GF-D8 (cell line): ENCODE measurements around the gene ZNF343.
"Not testable (repeated sequence)": the region's sequence is repeated elsewhere in the genome, so short reads cannot be mapped to it uniquely, and the experiment has no call there.

ENCODE experiments used
- DNase-seq: peaks from one replicate; lab custom pipeline; 2025; lab: John Stamatoyannopoulos, UW

The ZNF343 gene

GRCh38 chr20:2508631-2509467 lies at the start of gene ZNF343:
TSS of gene ZNF343 (minus strand) at chr20:2508915. CDS start at chr20:2493895, 15,020 bp downstream.
- peak; percentile 30 for DNase-seq

DNA sequence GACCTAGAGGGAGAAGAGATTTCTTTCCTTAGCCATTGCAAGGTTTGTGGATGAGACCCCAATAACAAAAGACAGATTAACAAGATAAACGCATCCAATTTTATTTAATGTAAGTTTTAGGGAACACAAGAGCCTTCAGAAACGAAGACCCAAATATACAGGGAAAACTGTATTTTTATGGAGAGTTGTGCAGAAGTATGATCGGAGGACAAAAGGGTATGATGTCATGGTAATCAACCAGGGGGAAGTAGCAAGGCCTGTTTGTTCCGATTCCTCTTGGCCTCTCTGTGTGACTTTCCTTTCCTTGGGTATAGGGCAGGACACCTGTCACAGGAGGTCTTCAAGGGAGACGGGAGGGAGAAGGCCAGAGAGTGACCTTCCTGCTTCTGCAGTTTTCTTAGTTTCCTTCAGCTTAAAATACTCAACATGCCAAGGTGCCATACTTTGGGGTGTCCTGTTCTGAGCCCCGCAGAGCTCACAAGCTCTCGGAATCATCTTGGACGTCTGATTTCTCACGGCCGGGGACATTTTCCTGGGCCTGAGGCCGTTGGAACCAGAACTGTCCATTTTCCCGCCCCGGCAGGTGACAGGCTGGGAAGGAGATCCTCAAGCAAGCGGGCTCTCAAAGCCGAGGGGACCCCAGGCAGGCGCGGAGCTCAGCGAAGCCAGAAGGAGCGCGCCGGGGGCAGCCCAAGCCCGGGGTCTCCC lies 49.3 kb upstream of the ZNF343 start:
- no peak for DNase-seq

DNA sequence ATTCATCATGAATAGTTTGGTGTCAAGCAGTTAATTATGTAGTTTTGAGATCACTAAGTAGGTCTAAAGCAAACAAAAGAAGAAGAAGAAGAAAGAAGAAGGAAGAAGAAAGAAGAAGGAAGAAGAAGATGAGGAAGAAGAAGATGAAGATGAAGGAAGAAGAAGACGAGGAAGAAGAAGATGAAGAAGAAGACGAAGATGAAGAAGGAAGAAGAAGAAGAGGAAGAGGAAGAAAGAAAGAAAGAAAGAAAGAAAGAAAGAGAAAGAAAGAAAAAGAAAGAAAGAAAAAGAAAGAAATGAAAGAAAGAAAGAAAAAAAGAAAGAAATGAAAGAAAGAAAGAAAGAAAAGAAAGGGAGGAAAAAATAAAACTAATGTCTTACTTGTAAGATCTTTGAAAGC lies 36.9 kb upstream of the ZNF343 start:
- DNase-seq = no peak

DNA sequence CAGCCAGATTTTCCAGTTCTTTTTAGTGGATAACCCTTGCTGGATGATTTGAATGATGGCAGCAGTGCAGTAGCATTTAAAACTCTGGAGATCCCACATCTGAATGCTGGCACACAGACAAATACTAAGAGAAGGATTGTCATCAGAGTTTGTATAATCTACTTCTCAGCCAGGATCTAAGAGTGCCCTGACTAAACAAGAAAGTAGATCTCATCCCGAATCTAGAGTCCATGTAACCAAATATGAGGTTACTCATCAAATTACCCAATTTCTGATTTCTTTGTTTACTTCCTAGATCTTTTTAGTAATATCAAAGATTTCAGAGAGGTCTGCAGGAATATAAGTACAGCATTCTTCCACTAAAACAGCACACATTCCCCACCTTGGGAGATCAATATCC lies 35.5 kb upstream of the ZNF343 start:
- DNase-seq = no peak

- DNase-seq = no peak
These were observed 33.6 kb upstream of the ZNF343 start for GRCh38 chr20:2542361-2542760.

- no peak for DNase-seq
These were observed 33.2 kb upstream of the ZNF343 start for GRCh38 chr20:2541940-2542339.

DNA sequence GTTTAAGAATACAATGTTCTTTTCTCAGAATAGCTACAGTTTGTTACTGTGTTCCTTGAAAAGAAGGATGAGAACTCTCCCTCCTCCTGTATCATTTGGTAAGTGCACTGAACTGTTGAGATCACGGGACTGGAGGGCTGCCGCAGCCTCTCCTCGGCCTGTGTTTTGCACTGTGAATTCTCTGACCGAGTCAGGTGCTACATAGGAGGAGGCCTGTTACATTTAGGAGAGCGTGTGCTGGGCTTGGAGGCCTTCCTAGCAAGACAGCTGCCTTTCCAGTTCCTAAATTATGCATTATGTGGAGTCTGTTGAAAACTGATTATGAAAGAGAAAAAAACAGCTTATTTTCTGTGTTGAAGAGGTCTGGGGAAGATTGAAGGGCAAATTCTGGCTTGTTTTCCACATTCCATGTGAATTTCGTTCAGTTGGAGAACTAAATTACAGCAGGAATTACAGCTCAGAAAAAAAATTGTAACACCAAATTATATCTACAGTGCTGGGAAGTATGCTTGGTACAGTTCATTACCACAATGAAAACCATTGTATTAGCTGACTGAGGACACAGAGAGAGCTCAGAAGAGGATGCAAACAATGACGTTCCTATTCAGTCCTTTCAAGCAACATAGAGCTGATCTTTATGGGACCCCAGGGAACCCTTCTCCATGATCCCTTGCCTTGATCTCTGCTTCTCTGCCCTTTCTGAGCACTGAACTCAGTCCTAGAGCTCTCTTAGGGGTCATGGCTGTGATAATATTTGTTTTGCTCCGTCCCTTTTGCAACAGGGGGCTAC lies 30.4 kb upstream of the ZNF343 start:
- DNase-seq = no peak

DNA sequence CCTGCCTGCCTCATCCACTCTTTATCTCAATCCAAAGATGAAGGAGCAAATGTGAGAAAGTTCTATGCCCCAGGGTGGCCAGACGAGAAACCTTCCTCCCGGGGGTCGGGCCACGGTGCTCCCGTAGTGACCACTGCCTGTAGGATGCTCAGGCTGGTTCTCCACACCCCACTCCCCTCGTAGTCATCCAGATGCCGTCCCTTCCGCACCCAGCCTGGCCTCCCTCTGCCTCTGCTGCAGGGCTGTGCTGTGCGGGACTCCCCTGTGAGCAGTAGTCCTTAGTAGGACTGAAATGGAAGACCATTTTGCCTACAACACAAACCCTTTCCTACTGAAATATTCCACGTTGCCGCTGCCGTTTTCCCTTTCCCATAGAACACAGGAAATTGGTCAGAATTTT lies 29.6 kb upstream of the ZNF343 start:
- no peak for DNase-seq

DNA sequence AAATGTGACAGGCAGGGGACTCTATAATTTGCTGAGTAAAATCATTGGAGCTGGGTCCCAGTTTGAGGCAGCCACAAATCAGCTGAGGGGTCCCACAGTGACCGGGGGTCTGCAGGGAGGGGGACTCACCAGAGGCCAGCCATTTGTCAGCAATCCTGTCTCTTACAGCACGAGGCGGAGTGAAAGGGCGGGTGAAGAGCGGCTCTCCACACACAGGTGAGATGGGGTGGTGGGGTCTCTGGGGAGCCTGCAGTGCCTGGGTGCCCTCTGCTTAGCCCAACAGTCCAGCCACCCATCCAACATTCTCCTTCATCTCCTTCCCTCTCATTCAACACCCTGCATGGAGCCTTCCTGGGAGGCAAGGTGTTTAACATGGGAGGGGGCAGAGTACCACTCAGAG lies 28.4 kb upstream of the ZNF343 start:
- no peak for DNase-seq

DNA sequence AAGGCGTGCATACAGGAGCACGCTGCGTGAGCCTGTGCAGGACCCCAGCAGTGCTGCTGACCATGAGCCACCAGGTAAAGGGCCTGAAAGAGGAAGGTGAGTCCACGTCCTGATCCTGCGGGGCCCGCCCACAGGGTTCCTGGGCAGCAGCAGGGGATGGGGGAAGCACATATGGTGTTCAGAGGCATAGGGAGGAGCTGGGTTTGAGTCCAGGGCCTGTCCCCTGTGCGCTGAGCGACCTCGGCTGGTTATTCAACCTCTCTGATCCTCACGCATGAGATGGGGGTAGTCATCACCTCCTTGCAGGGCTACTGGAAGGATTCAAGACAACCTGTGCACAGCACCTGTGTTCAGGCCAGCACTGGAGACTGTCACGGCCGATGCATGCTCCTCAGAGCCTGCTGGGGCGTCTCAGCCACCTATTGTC lies 27.9 kb upstream of the ZNF343 start, which contains the start of gene TMC2:
Gene TMC2 (plus strand): TSS at position 14 of the 427 bp plus-strand sequence. CDS start 49 bp downstream, at position 63.
- DNase-seq = no peak

GRCh38 chr20:2535711-2536559 lies 27.2 kb upstream of the ZNF343 start:
- DNase-seq = no peak

DNA sequence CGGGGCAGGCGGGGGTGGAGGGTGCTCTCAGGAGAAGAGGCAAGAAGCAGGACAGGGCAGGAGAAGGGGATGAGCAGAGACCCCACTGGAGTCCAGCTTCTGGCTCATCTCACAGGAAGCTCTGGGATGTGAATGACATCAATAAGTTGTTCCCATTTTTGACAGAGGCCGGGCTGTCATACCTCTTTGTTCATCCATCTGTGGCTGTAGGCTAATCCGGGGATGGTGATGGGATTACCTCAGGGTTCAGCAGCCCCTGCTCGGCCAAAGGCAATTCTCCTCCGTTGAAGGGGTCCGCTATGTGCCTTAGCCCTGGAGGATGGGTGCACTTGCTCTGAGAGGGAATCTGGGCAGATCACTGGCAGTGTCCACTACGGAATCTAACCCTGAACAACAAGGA lies 24.4 kb upstream of the ZNF343 start:
- DNase-seq = no peak

- DNase-seq = no peak
These were observed 20.1 kb upstream of the ZNF343 start for GRCh38 chr20:2528671-2529271.

DNA sequence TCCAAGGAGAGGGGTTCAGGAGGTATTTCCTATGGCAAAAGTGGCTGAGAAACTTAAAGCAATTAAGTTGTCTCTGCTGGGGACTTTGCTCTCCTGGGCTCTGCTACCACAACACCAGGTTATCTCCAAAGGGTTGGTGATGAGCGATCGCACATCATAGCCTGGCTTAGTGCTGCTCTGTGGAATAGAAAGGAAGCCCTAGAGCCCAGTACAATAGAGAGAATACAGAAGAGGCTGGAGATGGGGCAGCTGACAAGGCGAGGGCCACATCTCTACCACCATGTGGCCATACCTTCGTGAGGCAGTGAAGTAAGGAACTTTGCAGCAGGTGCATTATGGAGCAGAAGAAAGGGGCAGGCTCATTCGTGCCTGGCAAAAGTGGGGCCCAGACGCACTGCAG lies 19.0 kb upstream of the ZNF343 start:
- DNase-seq = no peak

DNA sequence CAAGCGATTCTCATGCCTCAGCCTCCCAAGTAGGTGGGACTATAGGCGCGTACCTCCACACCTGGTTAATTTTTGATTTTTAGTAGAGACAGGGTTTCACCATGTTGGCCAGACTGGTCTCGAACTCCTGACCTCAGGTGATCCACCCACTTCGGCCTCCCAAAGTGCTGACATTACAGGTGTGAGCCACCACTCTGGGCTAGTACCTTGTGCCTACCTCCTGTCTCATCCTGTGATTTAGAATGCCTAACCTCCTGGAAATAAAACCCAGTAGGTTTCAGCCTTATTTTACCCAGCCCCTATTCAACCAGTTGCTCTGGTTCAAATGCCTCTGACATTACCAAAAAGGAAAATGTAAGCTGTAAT lies 17.5 kb upstream of the ZNF343 start:
- DNase-seq = not testable (repeated sequence)

DNA sequence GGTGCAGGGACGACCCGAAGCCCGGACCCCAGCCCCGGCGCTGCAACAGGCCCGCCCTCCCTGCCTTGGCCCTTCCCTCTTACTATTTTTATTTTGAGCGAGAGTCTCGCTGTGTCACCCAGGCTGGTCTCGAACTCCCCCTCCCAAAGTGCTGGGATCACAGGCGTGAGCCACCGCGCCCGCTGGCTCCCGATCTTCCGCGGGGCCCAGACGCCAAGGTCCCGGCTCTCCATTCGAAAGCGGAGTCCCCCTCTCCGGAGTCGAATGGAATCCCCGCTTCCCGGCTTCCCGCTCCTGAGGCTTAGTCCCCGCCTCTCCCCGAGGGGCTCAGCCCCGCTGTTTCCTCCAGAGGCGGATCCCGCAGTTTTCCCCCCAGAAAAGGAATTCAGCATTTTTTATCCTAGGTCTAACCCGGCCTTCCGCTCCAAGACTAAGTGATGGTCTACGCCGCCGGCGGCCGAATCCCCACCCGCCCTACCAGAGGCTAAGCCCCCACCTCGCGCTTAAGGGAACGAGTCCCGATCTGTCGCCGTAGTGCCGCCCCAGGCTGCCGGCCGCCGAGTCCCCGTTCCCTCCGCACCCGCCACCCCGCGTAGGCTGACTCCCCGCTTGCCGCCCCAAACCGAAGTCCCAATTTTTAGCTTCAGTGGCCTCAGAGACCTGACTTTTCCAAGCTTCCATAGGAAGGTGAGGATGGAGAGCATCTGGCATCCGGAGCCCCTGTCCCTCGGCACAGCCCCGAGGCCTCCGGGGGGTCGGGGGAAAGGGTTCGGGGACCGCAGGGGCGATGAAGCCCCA lies 16.2 kb upstream of the ZNF343 start:
- DNase-seq = no peak

GRCh38 chr20:2523919-2524708 lies 15.4 kb upstream of the ZNF343 start:
- peak; percentile 53 for DNase-seq

DNA sequence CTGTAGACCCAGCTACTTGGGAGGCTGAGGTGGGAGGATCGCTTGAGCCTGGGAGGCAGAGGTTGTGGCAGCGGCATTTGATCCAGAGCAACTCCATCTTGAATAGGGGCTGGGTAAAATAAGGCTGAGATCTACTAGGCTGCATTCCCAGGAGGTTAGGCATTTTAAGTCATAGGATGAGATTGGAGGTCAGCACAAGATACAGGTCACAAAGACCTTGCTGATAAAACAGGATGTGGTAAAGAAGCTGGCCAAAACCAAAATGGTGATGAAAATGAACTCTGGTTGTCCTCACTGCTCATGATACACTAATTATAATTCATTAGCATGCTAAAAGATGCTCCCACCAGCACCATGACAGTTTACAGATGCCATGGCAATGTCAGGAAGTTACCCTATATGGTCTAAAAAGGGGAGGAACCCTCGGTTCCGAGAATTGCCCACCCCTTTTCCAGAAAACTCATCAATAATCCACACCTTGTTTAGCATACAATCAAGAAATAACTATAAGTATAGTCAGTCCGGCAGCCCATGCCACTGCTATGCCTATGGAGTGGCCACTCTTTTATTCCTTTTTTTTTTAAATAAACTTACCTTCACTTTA lies 14.2 kb upstream of the ZNF343 start:
- DNase-seq = not testable (repeated sequence)
